ENCODE data around the gene ACOT13. TPM values are rescaled to one million over a fixed set of nuclear protein-coding genes. Genes with fewer than 3 reads are reported as not detected.
A peak's percentile ranks its signal among the peaks of the same experiment; 100 is the strongest.
"Not testable (repeated sequence)": the region's sequence is repeated elsewhere in the genome, so short reads cannot be mapped to it uniquely, and the experiment has no call there.

Gene ACOT13
- total RNA-seq, 1 donor = 5.2 TPM

GRCh38 chr6:24659561-24659960, 7.3 kb upstream of the ACOT13 start:
- peak; percentile 23 for DNase-seq (ENCODE audit: low read depth)
- no peak overlapping the region for H3K4me3 ChIP-seq (ENCODE audit: low read depth, low read length)
- no peak for TF ChIP-seq CTCF (IDR thresholded peaks at IDR 0.05; ENCODE audit: insufficient read depth, low read depth, low read length)

- no peak overlapping the region for H3K4me3 ChIP-seq (ENCODE audit: low read depth, low read length)
- TF ChIP-seq CTCF (IDR thresholded peaks at IDR 0.05; ENCODE audit: insufficient read depth, low read depth, low read length) = no peak
- DNase-seq (ENCODE audit: low read depth) = no peak
Measured at GRCh38 chr6:24660105-24660504, 6.8 kb upstream of the ACOT13 start.

- not testable (repeated sequence) for H3K4me3 ChIP-seq (ENCODE audit: low read depth, low read length); DNase-seq (ENCODE audit: low read depth)
Measured at GRCh38 chr6:24661759-24662158, 5.1 kb upstream of the ACOT13 start.

- TF ChIP-seq CTCF (IDR thresholded peaks at IDR 0.05; ENCODE audit: insufficient read depth, low read depth, low read length) = no peak
- no peak for DNase-seq (ENCODE audit: low read depth)
- H3K4me3 ChIP-seq (ENCODE audit: low read depth, low read length) = no peak overlapping the region
Measured at GRCh38 chr6:24662236-24662635, 4.6 kb upstream of the ACOT13 start.

- no peak for TF ChIP-seq CTCF (IDR thresholded peaks at IDR 0.05; ENCODE audit: insufficient read depth, low read depth, low read length)
- DNase-seq (ENCODE audit: low read depth) = no peak
- no peak overlapping the region for H3K4me3 ChIP-seq (ENCODE audit: low read depth, low read length)
Measured at GRCh38 chr6:24663189-24663588, 3.7 kb upstream of the ACOT13 start.

- no peak overlapping the region for H3K4me3 ChIP-seq (ENCODE audit: low read depth, low read length)
- TF ChIP-seq CTCF (IDR thresholded peaks at IDR 0.05; ENCODE audit: insufficient read depth, low read depth, low read length) = no peak
- DNase-seq (ENCODE audit: low read depth) = no peak
Measured at GRCh38 chr6:24664046-24664987, 2.6 kb upstream of the ACOT13 start.

GRCh38 chr6:24666097-24666640, 708 bp upstream of the ACOT13 start:
- TF ChIP-seq CTCF (IDR thresholded peaks at IDR 0.05; ENCODE audit: insufficient read depth, low read depth, low read length) = no peak
- peak overlapping the region; percentile 99 for H3K4me3 ChIP-seq (ENCODE audit: low read depth, low read length)
- peak; percentile 49 for DNase-seq (ENCODE audit: low read depth)
